HG03039 (cell line): ENCODE measurements around the gene EMB.
"Not testable (repeated sequence)": the region's sequence is repeated elsewhere in the genome, so short reads cannot be mapped to it uniquely, and the experiment has no call there.

Experiments
- ATAC-seq: cut with Tn5 transposase; IDR thresholded peaks from one replicate; pipeline ENCODE4 v1.9.1; 2021; ENCODE audit warnings: mild to moderate bottlenecking, moderate library complexity; ENCODE audit not compliant: unreplicated experiment

Gene EMB

GRCh38 chr5:50440651-50441492 lies at the start of gene EMB:
TSS of gene EMB (minus strand) at chr5:50441288. CDS start at chr5:50441151, 137 bp downstream.
- peak; percentile 58 for ATAC-seq

GRCh38 chr5:50489491-50489890 lies 48.4 kb upstream of the EMB start:
- not testable (repeated sequence) for ATAC-seq

- ATAC-seq = not testable (repeated sequence)
Observed at GRCh38 chr5:50478790-50479189, 37.7 kb upstream of the EMB start.

- ATAC-seq = peak; percentile 80
Observed at GRCh38 chr5:50476549-50476948, 35.5 kb upstream of the EMB start.

GRCh38 chr5:50465015-50465414 lies 23.9 kb upstream of the EMB start:
- not testable (repeated sequence) for ATAC-seq

- no peak for ATAC-seq
Observed at GRCh38 chr5:50463726-50464125, 22.6 kb upstream of the EMB start.

GRCh38 chr5:50463047-50463446 lies 22.0 kb upstream of the EMB start:
- no peak for ATAC-seq

- not testable (repeated sequence) for ATAC-seq
Observed at GRCh38 chr5:50462579-50462978, 21.5 kb upstream of the EMB start.

- not testable (repeated sequence) for ATAC-seq
Observed at GRCh38 chr5:50458372-50458771, 17.3 kb upstream of the EMB start.

GRCh38 chr5:50449241-50449640 lies 8.2 kb upstream of the EMB start:
- not testable (repeated sequence) for ATAC-seq

GRCh38 chr5:50447941-50448340 lies 6.9 kb upstream of the EMB start:
- ATAC-seq = no peak

GRCh38 chr5:50447228-50447627 lies 6.1 kb upstream of the EMB start:
- no peak for ATAC-seq

GRCh38 chr5:50445296-50445949 lies 4.3 kb upstream of the EMB start:
- peak; percentile 71 for ATAC-seq

- ATAC-seq = not testable (repeated sequence)
Observed at GRCh38 chr5:50442559-50443539, 1.8 kb upstream of the EMB start.

- no peak for ATAC-seq
Observed at GRCh38 chr5:50441493-50441955, 436 bp upstream of the EMB start.

- ATAC-seq = no peak
Observed at GRCh38 chr5:50439221-50439620, 1.9 kb downstream of the EMB start.

- not testable (repeated sequence) for ATAC-seq
Observed at GRCh38 chr5:50438060-50438459, 3.0 kb downstream of the EMB start.

- ATAC-seq = peak; percentile 57
Observed at GRCh38 chr5:50435168-50435567, 5.9 kb downstream of the EMB start.

- not testable (repeated sequence) for ATAC-seq
Observed at GRCh38 chr5:50431133-50431904, 9.8 kb downstream of the EMB start.
